NCI-H2227 (cell line): Measurements from ENCODE around the gene CDYL.

Source experiments
- DNase-seq: peaks from one replicate; lab custom pipeline; 2025; ENCODE audit not compliant: unreplicated experiment; lab: John Stamatoyannopoulos, UW

The CDYL gene, protein sequence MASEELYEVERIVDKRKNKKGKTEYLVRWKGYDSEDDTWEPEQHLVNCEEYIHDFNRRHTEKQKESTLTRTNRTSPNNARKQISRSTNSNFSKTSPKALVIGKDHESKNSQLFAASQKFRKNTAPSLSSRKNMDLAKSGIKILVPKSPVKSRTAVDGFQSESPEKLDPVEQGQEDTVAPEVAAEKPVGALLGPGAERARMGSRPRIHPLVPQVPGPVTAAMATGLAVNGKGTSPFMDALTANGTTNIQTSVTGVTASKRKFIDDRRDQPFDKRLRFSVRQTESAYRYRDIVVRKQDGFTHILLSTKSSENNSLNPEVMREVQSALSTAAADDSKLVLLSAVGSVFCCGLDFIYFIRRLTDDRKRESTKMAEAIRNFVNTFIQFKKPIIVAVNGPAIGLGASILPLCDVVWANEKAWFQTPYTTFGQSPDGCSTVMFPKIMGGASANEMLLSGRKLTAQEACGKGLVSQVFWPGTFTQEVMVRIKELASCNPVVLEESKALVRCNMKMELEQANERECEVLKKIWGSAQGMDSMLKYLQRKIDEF

DNA sequence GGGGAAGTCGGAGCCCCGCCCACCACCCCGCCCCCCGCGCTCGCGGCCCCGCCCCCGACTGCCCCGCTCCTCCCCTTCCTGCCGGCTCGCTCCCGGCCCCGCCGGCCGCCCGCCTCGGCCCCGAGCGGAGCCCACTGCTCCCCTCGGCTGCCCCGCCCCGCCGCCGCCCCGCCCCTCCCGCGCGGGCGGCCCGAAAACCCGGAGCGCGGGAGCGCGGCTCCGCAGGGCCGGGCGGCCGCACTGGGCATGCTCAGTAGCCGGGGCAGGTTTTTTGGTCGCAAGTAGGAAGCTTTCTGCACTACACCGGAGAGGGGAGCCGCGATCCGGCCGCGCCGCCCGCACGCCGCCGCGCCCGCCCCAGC, at the start of gene CDYL:
CDYL (plus strand) TSS at position 274 of the 362 bp plus-strand sequence. CDS start 380 bp downstream, outside the sequence.
- DNase-seq = peak; percentile 94

DNA sequence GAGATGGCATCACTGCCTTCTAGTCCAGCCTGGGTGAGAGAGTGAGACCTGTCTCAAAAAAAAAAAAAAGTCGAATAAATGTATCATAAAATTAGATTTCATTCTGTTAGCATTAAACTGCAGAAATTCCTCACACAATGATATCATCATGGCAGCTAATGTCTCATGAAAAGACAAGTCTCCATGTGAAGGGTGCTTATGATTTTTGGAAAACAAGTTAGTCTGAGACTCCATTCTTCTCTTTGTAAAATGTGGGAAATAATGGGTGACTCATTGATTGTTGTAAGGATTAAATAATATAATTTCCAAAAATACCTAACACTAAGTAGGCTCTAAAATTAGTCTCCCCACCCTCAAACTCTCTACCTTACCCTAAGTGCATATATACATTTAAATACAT, 49.6 kb upstream of the CDYL start:
- DNase-seq = no peak

DNA sequence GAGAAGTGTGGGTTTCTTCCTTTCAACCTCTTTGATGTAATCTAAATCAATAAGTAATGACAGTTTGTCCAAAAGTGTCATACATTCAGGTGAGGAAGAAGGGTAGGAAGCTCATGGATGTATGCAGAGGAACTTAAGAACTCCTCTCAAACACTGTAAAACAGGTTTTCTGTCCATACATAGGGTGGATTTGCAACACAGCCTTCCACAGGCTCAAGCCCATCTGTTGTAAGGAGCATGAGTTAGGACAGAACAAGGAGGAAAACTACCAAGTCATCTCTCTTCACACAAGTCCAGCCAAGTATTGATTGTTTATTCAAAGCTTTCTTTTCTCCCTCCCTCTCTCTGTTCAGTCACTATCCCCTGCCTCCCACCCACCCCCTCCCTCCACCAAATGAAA, 49.0 kb upstream of the CDYL start:
- DNase-seq = no peak

DNA sequence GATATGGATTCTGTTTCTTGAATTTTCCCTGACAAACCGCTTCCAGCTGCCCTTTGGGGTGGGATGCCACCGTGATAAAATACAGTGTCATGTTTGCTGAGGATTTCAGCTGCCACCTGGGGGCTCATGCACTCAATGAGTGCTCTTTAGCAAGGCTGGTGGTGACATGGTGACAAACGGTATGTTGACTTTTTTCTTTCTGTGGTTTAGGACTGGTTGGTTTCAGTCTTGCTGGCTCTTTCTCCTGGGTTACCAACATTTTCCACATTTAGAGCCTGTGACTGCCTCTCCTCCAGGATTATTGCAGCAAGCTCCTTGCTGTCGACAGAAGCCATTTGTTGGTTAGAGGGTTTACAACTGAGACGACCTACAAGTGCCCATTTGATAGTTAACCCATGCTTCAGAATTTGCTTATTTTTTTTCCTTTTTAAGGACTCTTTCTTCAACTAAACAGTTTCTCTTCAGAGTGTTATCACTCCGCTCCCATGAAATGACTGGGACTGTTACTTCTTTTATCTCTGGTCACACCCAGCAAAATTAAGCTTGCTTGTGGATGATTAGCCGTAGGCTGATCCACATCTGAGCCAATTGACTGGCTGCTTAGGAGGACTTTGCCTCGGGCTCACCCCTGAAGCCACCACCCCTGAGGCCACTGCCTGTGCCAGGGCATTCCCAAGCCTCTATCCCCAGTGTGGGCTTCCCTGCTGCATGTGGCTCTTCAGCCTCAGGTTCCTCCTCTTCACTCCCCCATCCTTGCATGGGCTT, 48.4 kb upstream of the CDYL start:
- DNase-seq = no peak

DNA sequence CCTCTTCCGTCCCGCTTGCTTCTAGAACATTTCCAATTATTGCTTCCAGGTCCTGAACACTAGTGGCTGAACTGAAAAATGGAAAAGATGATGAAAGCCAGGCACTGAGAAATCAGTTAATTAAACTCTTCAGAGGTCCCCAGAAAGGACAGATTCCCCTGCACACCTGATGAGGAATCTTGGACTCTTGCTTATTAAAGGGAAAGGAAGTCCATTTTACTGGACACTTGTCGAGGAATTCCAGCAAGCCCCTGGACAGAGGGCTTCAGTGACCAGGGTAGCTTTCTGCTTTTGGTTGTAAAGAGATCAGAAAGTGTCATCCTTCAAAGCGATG, 47.8 kb upstream of the CDYL start:
- no peak for DNase-seq

DNA sequence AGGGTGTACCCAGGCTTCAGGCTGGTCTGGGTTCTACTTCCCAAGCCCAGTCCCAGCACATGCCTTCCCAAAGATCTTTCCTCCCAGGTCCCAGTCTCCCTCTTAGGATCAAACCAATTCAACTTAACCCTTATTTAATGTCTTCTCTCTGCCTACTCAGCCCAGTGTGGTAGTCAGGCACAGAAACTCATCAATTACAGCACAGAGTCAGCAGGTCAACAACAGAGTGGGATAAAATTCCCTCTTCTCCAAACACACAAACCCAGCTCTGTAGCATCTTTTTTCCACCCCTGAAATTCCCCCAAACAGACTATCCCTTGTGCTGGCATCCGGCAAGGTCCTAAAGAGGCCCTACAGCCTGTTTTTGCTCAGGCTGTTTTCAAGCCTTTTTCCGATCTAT, 47.3 kb upstream of the CDYL start:
- DNase-seq = no peak

DNA sequence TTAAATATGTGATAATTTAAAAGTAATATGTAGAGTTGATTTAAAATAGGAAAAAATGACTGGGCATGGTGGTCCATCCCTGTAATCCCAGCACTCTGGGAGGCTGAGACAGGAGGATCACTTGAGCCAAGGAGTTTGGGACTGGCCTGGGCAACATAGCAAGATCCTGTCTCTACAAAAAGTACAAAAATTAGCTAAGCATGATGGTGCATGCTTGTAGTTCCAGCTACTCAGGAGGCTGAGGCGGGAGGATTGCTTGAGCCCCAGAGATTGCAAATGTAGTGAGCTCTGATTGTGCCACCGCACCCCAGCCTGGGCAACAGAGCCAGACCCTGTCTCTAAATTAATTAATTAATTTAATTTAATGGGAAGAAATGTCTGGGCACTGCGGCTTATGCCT, 44.2 kb upstream of the CDYL start:
- no peak for DNase-seq

DNA sequence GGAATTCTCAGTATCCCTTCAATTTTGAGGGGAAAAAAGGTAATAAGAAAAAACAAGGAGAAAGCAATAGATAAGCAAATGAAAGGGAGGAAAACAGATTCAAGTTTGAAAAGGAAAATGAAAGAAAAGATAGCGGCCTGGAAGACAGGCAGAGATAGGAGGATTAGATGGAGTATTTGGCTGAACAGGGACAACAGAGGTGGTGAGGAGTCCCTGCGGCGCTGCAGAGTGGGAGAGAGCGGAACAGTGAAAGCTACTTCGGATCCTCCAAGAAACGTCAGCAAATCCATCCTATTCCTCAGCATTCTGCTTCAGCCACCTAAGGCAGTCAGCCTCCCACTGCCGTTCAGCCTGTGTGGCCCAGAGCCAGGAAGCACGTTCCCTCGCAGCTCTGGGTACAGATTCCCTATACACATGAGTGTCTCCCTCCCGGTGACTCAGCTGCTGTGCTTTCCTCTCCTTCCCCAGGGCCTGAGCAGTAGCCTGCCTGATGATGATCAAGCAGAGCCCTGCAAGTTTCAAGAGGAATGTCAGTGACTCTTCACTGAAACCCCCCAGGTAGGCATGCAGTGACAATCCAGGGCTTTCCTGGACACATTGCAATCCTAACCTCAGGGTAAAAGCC, 43.4 kb upstream of the CDYL start:
- DNase-seq = no peak

DNA sequence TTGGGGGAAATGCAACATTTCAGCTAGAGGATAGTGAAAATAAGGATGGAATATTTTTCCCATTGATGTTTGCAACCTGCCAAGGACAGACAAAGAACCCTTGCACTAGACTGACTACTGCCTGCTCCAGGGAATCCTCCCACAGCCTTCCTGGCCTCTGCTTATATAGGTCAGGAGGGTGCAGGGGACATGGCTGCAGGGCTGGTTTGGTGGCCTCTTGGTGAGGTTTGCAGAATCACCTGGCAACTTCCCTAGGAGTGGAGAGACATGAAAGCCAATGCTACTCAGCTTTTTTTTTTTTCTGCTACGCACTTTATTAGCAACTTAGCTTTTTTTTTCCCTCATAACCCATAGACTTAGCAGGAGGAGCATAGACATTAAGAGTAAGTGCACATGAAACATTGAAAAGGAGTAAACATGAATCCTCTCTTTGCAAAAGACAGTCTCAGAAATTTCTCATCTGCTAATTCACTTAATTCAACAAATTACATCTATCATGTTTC, 39.8 kb upstream of the CDYL start:
- no peak for DNase-seq

DNA sequence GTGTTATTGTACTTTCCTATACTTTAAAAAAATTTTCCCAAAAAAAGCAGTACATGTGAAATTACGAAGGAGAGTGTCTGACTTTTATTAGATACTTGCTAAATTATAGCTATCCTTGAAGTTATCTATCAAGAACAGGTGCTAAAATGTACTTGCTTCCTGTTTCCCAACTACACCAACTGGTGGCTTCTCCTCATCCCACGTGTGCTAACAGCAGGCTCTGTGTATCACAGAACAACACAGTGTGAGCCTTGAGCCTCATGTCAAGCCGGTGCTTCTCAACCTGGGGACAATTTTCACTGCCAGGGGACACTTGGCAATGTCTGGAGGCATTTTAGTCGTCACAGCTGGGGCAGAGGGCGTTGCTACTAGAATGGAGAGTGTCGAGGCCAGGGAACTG, 36.2 kb upstream of the CDYL start:
- no peak for DNase-seq

DNA sequence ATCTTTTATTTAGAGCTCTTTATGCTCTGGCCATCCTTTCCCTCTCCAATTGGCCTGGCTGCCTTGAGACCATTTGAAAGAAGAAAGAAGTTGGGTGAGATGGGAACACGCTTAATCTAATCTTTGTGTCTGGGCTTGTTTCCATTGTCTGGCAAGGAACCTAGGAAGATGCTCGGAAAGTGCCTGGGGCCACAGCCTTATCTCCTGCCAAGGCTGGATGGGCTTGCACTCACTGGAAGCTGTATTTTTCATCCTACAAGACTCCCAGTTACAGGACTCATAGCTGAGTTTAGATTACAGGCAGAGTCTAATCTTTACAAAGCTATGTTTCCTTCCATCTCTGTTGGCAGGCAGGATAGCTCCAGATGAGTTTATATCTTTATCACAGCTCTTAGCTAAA, 33.1 kb upstream of the CDYL start:
- DNase-seq = no peak

DNA sequence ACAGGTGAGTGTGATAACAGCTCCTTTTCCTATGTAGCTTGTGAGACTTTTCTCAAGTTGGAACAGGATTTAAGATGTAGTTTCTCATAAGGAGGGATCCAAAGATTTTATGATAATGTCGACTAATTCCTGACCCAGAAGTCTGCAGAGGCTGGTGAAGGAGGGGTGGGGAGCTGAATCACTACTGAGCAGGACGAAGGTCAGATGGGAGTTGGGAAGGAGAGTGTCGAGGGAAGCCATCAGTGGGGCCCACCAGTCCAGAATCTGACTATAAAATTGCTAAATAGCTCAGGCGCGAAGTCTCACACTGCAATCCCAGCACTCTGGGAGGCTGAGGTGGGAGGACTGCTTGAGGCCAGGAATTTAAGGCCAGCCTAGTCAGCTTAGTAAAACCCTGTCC, 32.3 kb upstream of the CDYL start:
- no peak for DNase-seq

DNA sequence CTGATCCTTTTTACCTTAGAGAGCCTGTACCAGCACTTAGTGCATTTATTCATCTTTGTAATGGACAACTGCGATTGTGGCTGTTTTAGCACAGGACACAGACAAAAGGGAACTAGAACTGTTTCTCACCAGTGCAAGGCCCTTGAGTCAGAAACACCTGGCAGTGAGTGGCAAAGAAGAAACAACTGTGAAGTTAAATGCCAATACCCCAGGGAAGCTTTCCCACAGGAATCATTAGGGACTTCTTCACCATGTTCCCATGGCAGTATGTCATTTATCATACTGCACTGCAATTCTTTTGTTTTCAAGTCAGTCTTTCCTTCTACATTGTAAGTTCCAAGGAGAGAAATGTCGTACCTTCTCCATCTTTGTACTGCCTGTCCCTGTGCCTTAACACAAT, 28.6 kb upstream of the CDYL start:
- no peak for DNase-seq

DNA sequence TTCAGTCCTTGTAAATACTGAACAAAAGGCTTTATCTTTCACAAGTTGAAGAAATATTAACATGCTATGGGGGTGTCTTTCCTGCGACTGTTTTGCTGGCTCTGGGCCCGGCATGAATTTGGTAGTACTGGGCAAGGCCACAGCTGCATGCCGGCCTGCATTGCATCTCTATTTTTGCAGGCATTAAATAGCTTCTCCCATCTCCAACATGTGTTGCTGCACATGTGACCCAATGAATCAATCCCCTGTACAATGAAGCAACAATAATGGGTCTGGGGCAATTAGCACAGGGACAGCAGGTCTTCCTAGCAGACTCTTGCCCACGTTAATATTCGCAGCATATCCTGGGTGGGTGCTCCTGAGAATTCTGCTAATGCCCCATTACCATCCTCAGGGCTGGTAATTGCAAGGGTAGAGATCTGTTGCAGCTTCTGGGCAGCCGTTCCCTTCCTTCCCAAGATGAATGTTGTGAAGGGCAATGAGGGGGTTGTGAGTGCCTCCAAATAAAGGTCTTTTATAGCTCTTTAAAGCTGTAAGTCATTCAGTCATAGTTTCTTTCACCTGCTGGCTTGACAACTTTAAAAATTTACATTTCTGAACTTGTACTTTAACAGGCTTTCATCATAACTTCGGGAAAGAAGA, 24.3 kb upstream of the CDYL start:
- DNase-seq = peak; percentile 8

DNA sequence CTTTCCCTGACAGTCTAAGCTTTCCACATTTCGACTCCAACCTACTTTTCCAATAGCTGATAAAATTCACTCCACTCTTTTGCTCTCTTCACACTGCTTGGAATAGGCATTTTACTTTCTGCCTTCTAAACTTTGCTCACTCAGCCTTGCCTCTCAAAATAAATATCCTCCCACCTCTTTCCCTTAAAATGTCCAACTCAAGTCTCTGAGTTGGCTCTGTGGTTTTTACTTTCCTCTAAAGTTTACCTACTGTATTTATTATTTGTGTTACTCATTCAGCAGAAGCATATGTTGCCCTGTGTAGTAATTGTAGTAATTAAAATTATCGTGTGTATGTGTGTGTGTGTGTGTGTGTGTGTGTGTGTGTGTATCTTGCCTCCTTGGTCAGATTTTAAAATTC, 20.0 kb upstream of the CDYL start:
- DNase-seq = no peak

DNA sequence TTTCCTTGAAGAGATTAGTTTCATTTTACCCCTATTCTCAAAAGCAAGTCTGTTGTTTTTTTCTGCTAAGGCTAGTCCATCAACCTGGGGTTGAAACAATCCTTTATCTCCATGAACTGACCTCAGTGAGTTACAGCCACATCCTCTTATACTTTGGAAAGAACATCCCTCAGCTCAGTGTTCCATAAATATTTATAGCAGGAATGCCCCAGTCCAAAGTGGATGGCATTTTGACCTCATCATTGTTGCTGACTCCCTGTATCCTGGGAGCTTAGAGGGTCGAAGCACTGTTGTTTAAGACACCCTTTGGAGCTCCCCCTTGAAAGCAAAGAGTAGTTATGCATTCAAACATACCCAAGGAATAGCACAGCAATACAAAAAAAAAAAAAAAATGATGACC, 16.2 kb upstream of the CDYL start:
- DNase-seq = no peak

DNA sequence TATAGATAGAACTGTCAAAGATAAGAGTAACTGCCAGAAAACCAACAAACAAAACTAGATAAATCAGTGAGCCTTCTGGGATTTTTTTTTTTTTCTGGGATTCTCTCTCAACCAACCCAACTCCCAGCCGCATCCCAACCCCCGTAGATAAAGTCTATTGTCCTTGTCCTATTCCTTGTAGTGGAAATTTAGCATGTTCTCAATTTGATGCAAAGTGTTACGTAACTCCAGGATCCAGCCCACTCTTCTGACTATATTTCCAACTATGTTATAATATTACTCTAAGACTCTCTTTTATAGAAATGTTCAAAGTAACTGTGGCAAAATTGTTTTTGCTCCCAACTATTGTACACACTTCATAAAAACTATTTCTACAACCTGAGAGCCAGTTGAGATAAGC, 15.4 kb upstream of the CDYL start:
- DNase-seq = no peak

DNA sequence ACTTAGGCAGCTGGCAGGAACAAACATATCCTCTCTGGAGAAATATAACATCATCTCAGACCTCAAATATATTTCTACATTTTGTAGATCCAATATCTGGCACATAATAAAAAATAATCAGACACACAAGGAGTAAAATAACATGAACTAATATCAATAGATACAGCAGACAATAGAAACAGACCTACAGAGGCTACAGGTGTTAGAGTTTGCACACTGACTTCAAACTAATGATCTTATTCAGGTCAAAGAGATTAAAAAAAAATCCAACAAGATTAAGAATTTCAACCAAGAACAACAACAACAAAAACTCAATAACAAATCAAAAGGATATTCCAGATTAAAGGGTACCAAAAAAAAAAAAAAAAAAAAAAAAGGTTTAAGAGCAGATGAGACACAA, 13.9 kb upstream of the CDYL start:
- DNase-seq = no peak

DNA sequence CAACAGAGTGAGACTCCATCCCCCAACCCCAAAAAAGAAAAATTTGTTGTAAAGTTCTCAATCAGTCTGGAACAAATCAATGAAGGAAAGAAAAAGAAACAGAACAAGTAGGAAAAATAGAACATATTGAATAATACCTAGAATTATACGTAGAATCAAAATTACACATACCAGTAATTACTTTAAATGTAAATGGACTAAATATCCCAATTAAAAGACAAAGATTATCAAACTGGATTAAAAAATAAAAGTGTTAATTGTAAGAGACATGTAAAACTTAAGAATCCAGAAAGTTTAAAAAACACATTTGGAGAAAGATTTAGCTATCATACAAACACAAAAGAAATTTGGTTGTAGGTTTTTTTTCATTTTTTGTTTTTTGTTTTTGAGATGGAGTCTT, 12.3 kb upstream of the CDYL start:
- DNase-seq = no peak

DNA sequence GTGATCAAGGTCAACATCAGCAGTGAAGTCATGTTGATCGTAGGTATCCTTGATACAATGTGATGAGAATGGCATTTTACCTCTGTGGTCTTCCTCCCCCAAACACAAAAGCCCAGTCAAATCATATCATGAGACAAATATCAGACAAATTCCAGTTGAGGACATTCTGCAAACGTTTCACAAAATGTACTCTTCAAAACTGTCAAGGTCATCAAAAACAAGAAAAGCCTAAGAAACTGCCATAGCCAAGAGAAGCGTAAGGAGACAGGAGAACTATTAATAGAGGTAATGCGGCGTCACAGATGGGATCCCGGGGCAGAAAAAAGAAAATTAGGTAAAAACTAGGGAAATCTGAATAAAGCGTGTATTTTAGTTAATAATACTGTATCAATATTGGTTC, 7.4 kb upstream of the CDYL start:
- no peak for DNase-seq

DNA sequence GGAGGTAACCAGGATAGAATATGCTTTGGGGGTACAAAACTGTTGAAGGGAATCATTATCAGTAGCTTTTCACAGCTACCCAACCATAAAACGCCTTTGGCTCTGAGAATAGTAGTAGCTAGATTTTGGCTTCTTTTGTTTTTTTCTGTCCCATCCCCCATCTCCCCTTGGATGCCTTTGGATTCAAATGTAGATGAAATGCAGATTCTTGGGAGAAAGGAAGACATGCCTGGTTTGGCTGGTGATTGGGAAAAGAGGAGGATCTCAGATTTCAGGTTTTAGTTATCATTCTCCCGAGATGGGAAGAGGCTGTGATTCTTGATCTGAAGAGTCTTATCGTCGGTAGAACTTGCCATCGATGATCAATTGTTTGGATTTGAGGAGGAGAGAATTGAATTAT, 3.5 kb upstream of the CDYL start:
- no peak for DNase-seq
